Kidney (tissue), 14 donors: Measurements from ENCODE around the gene NHLH2. TPM values are rescaled to one million over a fixed set of nuclear protein-coding genes. Genes with fewer than 3 reads are reported as not detected.

Experiments used
- DNase-seq, 5 donors: peaks; one replicate each; pipeline ENCODE4 v3.0.0-alpha.2; 2013 to 2020
- FAIRE-seq: peaks from 2 replicates; lab custom pipeline; 2012; peaks lifted over from hg19 to GRCh38; lab: Jason Lieb, UNC
- H3K27ac ChIP-seq, 2 donors: one replicate each; pipeline ENCODE4 v1.7.0; 2013; ENCODE audit warnings: low read depth in 2 of 2, low read length in 2 of 2, inconsistent platforms in 1 of 2
- H3K27me3 ChIP-seq: one replicate; pipeline ENCODE4 v1.7.1; 2013; ENCODE audit warnings: low read length, inconsistent platforms; ENCODE audit not compliant: control insufficient read depth, insufficient read depth
- H3K36me3 ChIP-seq, 3 donors: one replicate each; pipeline versions ENCODE4 v1.7.0 to v1.7.1; 2013; ENCODE audit warnings: low read length in 3 of 3, control low read depth in 1 of 3, inconsistent platforms in 1 of 3; ENCODE audit not compliant: insufficient read depth in 3 of 3, control insufficient read depth in 2 of 3
- H3K4me1 ChIP-seq, 3 donors: one replicate each; pipeline versions ENCODE4 v1.7.0 to v1.7.1; 2013; ENCODE audit warnings: low read length in 3 of 3, inconsistent platforms in 1 of 3, low read depth in 1 of 3; ENCODE audit not compliant: control insufficient read depth in 2 of 3, insufficient read depth in 2 of 3
- H3K4me3 ChIP-seq, 3 donors: one replicate each; pipeline versions ENCODE4 v1.7.0 to v1.8.1; 2013; ENCODE audit warnings: low read length in 3 of 3, control low read depth in 1 of 3, inconsistent platforms in 1 of 3
- H3K9ac ChIP-seq, 3 donors: one replicate each; pipeline versions ENCODE4 v1.7.0 to v1.7.1; 2013; ENCODE audit warnings: low read length in 3 of 3, control low read depth in 1 of 3, inconsistent platforms in 1 of 3
- H3K9me3 ChIP-seq, 3 donors: one replicate each; pipeline versions ENCODE4 v1.7.0 to v1.7.1; 2013; ENCODE audit warnings: low read length in 3 of 3, control low read depth in 1 of 3, inconsistent platforms in 1 of 3; ENCODE audit not compliant: control insufficient read depth in 2 of 3, insufficient read depth in 1 of 3
- intact Hi-C: fragments of 100-400 bp; cut with DNase I; formaldehyde crosslinking; loops from one replicate; pipeline ENCODE4 v1.11.1; 2022
- polyA plus RNA-seq: library from polyadenylated mRNA; stranded (reverse); fragments of 350-450 nt; fragmentation: Illumina TruSeq; extraction: RNeasy Lipid Tissue Mini Kit (QIAGEN cat#74804); gene quantifications from one replicate; pipeline ENCODE4 v1.2.3, GENCODE V29; 2014; ENCODE audit warnings: low read depth, low replicate concordance; ENCODE audit not compliant: insufficient read depth
- total RNA-seq: library from RNA; stranded (reverse); fragmentation: NEBNext Ultra II Directional; extraction: Animal tissue kit (Norgen Biotek cat#: 25700); gene quantifications from one replicate; pipeline ENCODE4 v1.2.1, GENCODE V29; 2021
- TF ChIP-seq, protein P1 (sequence below): IDR thresholded peaks from 3 replicates; pipeline ENCODE4 v1.5.1; 2012; ENCODE audit warnings: mild to moderate bottlenecking, moderate library complexity, borderline replicate concordance; ENCODE audit not compliant: insufficient read depth; ENCODE audit errors: extremely low read depth
- donor health status: control.
- donor health status: control.
- donor health status: control.
- donor health status: control.
- donor health status: control.
- donor health status: DM: yes; HTN: yes; CAD: no.
- donor health status: Normal renal cell carcinoma (clear cell type).

Gene NHLH2
- total and polyA plus RNA-seq, 2 donors from 2014 or later, result not detected

- FAIRE-seq (no peak), DNase-seq (no peak)
- intact Hi-C loops, result no loop called here
- Histone ChIP-seq H3K27me3 (no peaks in the 10 kb centered on the region), H3K36me3 (no peaks in the 10 kb centered on the region), H3K9me3 (no peaks in the 10 kb centered on the region), H3K9ac (no peak overlapping the region), H3K4me3 (no peak overlapping the region), H3K27ac (no peak overlapping the region), H3K4me1 (no peaks in the 10 kb centered on the region)
- TF ChIP-seq, protein P1, sequence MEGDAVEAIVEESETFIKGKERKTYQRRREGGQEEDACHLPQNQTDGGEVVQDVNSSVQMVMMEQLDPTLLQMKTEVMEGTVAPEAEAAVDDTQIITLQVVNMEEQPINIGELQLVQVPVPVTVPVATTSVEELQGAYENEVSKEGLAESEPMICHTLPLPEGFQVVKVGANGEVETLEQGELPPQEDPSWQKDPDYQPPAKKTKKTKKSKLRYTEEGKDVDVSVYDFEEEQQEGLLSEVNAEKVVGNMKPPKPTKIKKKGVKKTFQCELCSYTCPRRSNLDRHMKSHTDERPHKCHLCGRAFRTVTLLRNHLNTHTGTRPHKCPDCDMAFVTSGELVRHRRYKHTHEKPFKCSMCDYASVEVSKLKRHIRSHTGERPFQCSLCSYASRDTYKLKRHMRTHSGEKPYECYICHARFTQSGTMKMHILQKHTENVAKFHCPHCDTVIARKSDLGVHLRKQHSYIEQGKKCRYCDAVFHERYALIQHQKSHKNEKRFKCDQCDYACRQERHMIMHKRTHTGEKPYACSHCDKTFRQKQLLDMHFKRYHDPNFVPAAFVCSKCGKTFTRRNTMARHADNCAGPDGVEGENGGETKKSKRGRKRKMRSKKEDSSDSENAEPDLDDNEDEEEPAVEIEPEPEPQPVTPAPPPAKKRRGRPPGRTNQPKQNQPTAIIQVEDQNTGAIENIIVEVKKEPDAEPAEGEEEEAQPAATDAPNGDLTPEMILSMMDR, result no peak
These were observed 26.1 kb downstream of the NHLH2 start for GRCh38 chr1:115814685-115815398.

DNA sequence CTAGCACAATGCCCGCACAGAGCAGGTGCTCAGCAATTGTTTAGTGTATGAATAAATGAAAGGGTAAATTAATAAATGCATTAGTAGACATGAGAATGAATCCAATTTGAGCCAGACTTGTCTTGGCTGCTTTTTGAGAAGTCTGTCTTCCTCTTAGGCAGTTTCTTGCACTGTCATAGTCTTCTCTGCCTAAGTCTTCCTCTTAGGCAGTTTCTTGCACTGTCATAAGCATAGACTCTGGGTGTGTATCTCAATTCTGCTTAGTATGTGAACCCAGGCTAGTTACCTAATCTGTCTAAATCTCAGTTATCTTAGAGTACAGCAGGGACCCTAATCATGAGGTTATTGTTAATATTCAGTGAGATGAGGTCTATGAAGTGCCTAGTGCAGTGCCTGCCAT is 27.2 kb downstream of the NHLH2 start:
- intact Hi-C loops, result no loop called here
- DNase-seq (no peak), FAIRE-seq (no peak)
- Histone ChIP-seq H3K4me3 (no peak overlapping the region), H3K4me1 (no peaks in the 10 kb centered on the region), H3K9me3 (no peaks in the 10 kb centered on the region), H3K9ac (no peak overlapping the region), H3K27me3 (no peaks in the 10 kb centered on the region), H3K27ac (no peak overlapping the region), H3K36me3 (no peaks in the 10 kb centered on the region)
- TF ChIP-seq, protein P1, result no peak

DNA sequence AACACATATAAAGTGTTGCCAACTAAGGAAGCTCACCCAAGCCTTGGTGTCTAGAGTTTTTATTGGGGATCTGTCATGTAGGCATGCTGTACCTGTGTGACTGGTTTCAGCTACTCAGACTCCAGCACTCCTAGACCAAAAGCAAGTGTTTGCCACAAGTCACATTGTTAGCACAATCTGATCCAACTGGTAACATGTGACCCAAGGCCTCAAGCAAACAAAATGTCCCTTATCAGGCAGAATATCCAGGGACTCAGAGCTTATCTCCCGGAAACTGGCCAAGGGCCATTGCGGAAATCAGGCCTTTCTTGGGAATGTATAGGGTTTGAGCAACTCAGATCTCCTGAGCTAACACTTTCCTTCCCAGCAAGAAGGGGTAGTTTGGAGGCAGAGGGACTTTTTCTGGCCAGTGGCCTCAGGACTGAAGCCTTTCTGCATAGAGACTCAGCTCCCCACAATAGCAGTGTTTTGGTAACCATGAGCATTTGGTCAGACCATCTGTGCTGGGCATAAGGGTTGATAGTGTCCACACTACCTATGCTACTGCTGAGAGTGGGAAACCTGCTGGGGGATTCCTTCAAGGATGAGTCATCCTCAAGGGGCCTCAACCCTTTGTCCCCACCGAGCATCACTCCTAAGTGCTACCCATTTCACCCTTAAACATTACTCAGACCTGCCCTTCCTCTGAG is 29.6 kb downstream of the NHLH2 start:
- TF ChIP-seq, protein P1, result no peak
- DNase-seq, result no peak
- H3K9me3 ChIP-seq, result no peaks in the 10 kb centered on the region
- H3K9ac ChIP-seq, result no peak overlapping the region
- no peaks in the 10 kb centered on the region for H3K36me3 ChIP-seq
- no peak overlapping the region for H3K4me3 ChIP-seq
- no peaks in the 10 kb centered on the region for H3K4me1 ChIP-seq
- no peak for FAIRE-seq
- intact Hi-C loops, result no loop called here
- H3K27ac ChIP-seq, result no peak overlapping the region
- H3K27me3 ChIP-seq, result no peaks in the 10 kb centered on the region
